SIG-M5 treated with dmso at 0.1 percent for 504 hours (cell line): ENCODE data around the gene DHRSX.
"Not testable (repeated sequence)": the region's sequence is repeated elsewhere in the genome, so short reads cannot be mapped to it uniquely, and the experiment has no call there.

Experiments
- DNase-seq: peaks from one replicate; lab custom pipeline; 2025; ENCODE audit not compliant: unreplicated experiment; lab: John Stamatoyannopoulos, UW

The DHRSX gene

GRCh38 chrX:2477313-2477712 is 23.5 kb downstream of the DHRSX start:
- not testable (repeated sequence) for DNase-seq

GRCh38 chrX:2474963-2475726 is 25.6 kb downstream of the DHRSX start:
- DNase-seq = no peak

GRCh38 chrX:2474280-2474962 is 26.4 kb downstream of the DHRSX start:
- no peak for DNase-seq

GRCh38 chrX:2473064-2473463 is 27.7 kb downstream of the DHRSX start:
- DNase-seq = not testable (repeated sequence)

- DNase-seq = no peak
Measured at GRCh38 chrX:2471641-2472040, 29.1 kb downstream of the DHRSX start.

- not testable (repeated sequence) for DNase-seq
Measured at GRCh38 chrX:2471126-2471525, 29.6 kb downstream of the DHRSX start.

- DNase-seq = not testable (repeated sequence)
Measured at GRCh38 chrX:2469852-2470251, 30.9 kb downstream of the DHRSX start.

GRCh38 chrX:2469196-2469685 is 31.5 kb downstream of the DHRSX start:
- DNase-seq = no peak

- DNase-seq = no peak
Measured at GRCh38 chrX:2468261-2469195, 32.2 kb downstream of the DHRSX start.

- DNase-seq = no peak
Measured at GRCh38 chrX:2466876-2467656, 33.7 kb downstream of the DHRSX start.

GRCh38 chrX:2464677-2465166 is 36.1 kb downstream of the DHRSX start:
- DNase-seq = no peak

- DNase-seq = no peak
Measured at GRCh38 chrX:2463973-2464676, 36.7 kb downstream of the DHRSX start.

- not testable (repeated sequence) for DNase-seq
Measured at GRCh38 chrX:2463481-2463880, 37.3 kb downstream of the DHRSX start.

GRCh38 chrX:2462780-2463179 is 38.0 kb downstream of the DHRSX start:
- DNase-seq = no peak

- DNase-seq = no peak
Measured at GRCh38 chrX:2462074-2462473, 38.7 kb downstream of the DHRSX start.

GRCh38 chrX:2461711-2462016 is 39.1 kb downstream of the DHRSX start:
- no peak for DNase-seq

- DNase-seq = not testable (repeated sequence)
Measured at GRCh38 chrX:2460821-2461710, 39.7 kb downstream of the DHRSX start.

GRCh38 chrX:2460048-2460447 is 40.7 kb downstream of the DHRSX start:
- not testable (repeated sequence) for DNase-seq

GRCh38 chrX:2458309-2458708 is 42.5 kb downstream of the DHRSX start:
- no peak for DNase-seq
